Measurements from ENCODE around the gene ZNF594. TPM values are rescaled to one million over a fixed set of nuclear protein-coding genes. Genes with fewer than 3 reads are reported as not detected.
"Not testable (repeated sequence)": the region's sequence is repeated elsewhere in the genome, so short reads cannot be mapped to it uniquely, and the experiment has no call there.

Gene ZNF594
- total RNA-seq, 4 donors from 2014 or later: 2.4 to 5.0 (median 3.8) TPM

- no peak within 1 kb of the TSS for H3K4me3 ChIP-seq (ENCODE audit: low read depth, poor library complexity, severe bottlenecking)
- intact Hi-C loops (cut with DNase I; ENCODE audit: low total_unique reads): no loop called here
- 86 to 90% methylated on average over 17 to 19 of the region's 19 CpGs for WGBS, 2 donors
- DNase-seq (ENCODE audit: low spot score in 2 of 2): peak; percentile 31 to 81
- no peak for TF ChIP-seq CTCF (IDR thresholded peaks at IDR 0.05)
- no peak for TF ChIP-seq POLR2A (IDR thresholded peaks at IDR 0.05)
Observed at GRCh38 chr17:5234645-5235576, 43.2 kb upstream of the ZNF594 start, which contains the start of gene SCIMP. Gene SCIMP, minus strand, starts transcription at chr17:5234860. Its CDS starts 105 bp downstream, at chr17:5234755.

GRCh38 chr17:5233492-5233891 is 41.8 kb upstream of the ZNF594 start:
- H3K4me3 ChIP-seq (ENCODE audit: low read depth, poor library complexity, severe bottlenecking); intact Hi-C loops (cut with DNase I; ENCODE audit: low total_unique reads); DNase-seq (ENCODE audit: low spot score in 2 of 2): not testable (repeated sequence)
- 94 to 95% methylated on average over 7 of the region's 7 CpGs for WGBS, 2 donors

- intact Hi-C loops (cut with DNase I; ENCODE audit: low total_unique reads): no loop called here
- no peak for TF ChIP-seq POLR2A (IDR thresholded peaks at IDR 0.05)
- no peak for TF ChIP-seq CTCF (IDR thresholded peaks at IDR 0.05)
- DNase-seq (ENCODE audit: low spot score in 2 of 2): no peak
- H3K4me3 ChIP-seq (ENCODE audit: low read depth, poor library complexity, severe bottlenecking): no peak overlapping the region
- WGBS, 2 donors: 94% methylated on average over 15 of the region's 15 CpGs
Observed at GRCh38 chr17:5226940-5227878, 35.5 kb upstream of the ZNF594 start.

GRCh38 chr17:5225668-5226457 is 34.2 kb upstream of the ZNF594 start:
- H3K4me3 ChIP-seq (ENCODE audit: low read depth, poor library complexity, severe bottlenecking): no peak overlapping the region
- intact Hi-C loops (cut with DNase I; ENCODE audit: low total_unique reads): no loop called here
- WGBS, 2 donors: 87 to 95% methylated on average over 17 of the region's 17 CpGs
- DNase-seq (ENCODE audit: low spot score in 2 of 2): no peak
- TF ChIP-seq POLR2A (IDR thresholded peaks at IDR 0.05) (no peak), CTCF (IDR thresholded peaks at IDR 0.05) (no peak)

- intact Hi-C loops (cut with DNase I; ENCODE audit: low total_unique reads); H3K4me3 ChIP-seq (ENCODE audit: low read depth, poor library complexity, severe bottlenecking); DNase-seq (ENCODE audit: low spot score in 2 of 2): not testable (repeated sequence)
- WGBS, 2 donors: 91 to 94% methylated on average over 12 of the region's 12 CpGs
Observed at GRCh38 chr17:5221912-5222311, 30.2 kb upstream of the ZNF594 start.

GRCh38 chr17:5220074-5220473 is 28.4 kb upstream of the ZNF594 start:
- no peak overlapping the region for H3K4me3 ChIP-seq (ENCODE audit: low read depth, poor library complexity, severe bottlenecking)
- WGBS, 2 donors: 90 to 94% methylated on average over 5 of the region's 5 CpGs
- intact Hi-C loops (cut with DNase I; ENCODE audit: low total_unique reads): no loop called here
- TF ChIP-seq POLR2A (IDR thresholded peaks at IDR 0.05): no peak
- no peak for TF ChIP-seq CTCF (IDR thresholded peaks at IDR 0.05)
- DNase-seq (ENCODE audit: low spot score in 2 of 2): no peak

Data from lower leg skin (tissue), 4 donors.